Measurements from ENCODE around the gene PLD5.
"Not testable (repeated sequence)": the region's sequence is repeated elsewhere in the genome, so short reads cannot be mapped to it uniquely, and the experiment has no call there.

Gene PLD5

GRCh38 chr1:242264419-242264818 lies 260.1 kb downstream of the PLD5 start:
- DNase-seq: not testable (repeated sequence)

DNA sequence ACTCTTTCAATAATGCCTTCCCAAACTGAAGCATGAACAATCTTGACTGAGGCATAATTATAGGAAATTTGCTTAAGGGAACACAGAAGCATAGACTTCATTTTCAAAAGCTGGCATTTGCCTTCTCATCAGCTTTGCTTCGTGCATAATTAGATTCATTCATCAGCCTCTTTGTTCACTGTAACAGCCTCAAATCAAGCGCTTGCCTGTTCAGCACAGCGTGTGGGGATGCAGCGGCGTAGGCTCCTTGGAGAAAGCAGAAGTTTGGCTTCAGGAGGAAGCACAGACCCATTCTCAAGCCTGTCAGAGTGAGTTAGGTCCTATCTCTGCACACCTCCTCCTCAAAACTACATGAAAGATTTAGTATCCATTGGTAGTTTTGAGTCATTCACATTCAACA lies 279.2 kb downstream of the PLD5 start:
- no peak for DNase-seq

GRCh38 chr1:242243472-242243871 lies 281.0 kb downstream of the PLD5 start:
- DNase-seq: no peak

DNA sequence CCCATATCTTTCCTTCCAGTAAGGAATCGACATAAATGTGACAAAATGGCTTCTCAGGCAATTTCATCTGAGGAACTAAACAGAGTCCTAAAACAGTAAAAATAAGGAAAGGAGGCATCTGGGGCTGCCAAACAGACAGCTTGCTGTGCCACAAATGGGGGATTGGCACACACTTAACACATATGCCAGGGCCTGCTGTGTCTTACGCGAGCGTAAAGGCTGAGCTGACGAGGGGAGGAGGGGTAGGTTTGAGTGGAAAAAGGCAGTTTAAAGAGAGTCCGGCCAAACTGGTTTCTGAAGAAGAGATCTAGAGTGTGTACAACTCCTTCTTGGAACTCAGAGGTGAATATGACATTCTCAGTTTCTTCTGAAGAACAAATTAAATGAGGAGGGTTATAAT lies 281.5 kb downstream of the PLD5 start:
- DNase-seq: no peak

DNA sequence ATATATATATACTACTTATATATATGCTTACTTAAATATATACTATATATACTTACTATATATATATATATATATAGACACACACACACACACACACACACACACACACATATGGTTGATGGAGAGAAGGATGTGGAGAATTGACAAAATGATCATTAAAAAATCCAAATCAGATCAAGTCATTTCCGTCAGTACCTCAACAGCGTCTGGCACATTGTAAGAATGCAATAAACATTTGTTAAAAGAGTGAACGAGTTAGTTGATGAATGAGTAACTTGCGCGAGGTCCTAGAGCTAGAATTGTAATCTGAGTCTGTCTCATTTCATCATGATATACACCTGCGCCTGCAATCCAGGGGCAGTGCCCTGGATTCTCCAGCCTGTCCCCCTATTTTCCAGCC lies 282.6 kb downstream of the PLD5 start:
- no peak for DNase-seq

- DNase-seq: no peak
Observed at GRCh38 chr1:242240691-242241090, 283.8 kb downstream of the PLD5 start.

DNA sequence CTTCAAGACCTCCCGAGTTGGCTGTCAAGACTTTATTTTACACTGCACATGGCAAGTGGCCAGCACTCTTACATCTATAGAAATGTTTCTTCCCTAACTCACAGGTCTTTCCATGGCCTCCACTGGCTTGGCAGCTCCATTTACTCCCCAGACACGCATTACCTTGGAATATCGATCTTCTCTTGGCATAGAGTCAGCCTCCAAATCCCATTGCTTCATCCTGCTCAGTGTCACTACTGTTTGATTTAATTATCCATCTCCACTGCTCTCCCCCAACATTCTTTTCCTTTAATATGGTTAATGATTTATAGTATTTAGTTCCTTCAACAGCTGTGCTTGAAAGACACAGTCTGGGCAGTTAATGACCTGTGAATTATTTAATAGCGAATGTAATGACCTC lies 284.4 kb downstream of the PLD5 start:
- no peak for DNase-seq

GRCh38 chr1:242239398-242239797 lies 285.1 kb downstream of the PLD5 start:
- no peak for DNase-seq

GRCh38 chr1:242237051-242237450 lies 287.4 kb downstream of the PLD5 start:
- no peak for DNase-seq

DNA sequence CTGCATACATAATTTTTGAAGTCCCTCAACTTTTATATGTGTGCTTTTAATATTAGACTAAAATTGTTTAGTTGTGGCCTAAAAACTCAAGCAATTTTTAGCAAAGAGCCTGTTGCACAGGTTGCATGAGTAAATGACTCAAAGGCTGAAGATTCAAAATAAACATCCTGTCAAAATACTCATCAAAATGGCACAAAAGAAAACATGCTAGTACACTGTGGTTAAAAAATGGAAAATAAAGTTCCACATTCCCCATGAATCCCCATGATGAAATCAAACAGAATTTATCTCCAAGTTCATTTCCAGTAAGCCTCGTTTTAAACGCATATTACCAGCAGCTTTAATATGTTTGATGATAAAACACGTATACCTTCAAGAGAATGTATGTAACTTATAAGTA lies 295.5 kb downstream of the PLD5 start:
- DNase-seq: no peak

- DNase-seq: no peak
Observed at GRCh38 chr1:242225767-242226573, 298.5 kb downstream of the PLD5 start.

GRCh38 chr1:242224878-242225766 lies 299.4 kb downstream of the PLD5 start:
- not testable (repeated sequence) for DNase-seq

GRCh38 chr1:242224461-242224860 lies 300.0 kb downstream of the PLD5 start:
- DNase-seq: no peak

GRCh38 chr1:242219905-242220304 lies 304.6 kb downstream of the PLD5 start:
- no peak for DNase-seq

DNA sequence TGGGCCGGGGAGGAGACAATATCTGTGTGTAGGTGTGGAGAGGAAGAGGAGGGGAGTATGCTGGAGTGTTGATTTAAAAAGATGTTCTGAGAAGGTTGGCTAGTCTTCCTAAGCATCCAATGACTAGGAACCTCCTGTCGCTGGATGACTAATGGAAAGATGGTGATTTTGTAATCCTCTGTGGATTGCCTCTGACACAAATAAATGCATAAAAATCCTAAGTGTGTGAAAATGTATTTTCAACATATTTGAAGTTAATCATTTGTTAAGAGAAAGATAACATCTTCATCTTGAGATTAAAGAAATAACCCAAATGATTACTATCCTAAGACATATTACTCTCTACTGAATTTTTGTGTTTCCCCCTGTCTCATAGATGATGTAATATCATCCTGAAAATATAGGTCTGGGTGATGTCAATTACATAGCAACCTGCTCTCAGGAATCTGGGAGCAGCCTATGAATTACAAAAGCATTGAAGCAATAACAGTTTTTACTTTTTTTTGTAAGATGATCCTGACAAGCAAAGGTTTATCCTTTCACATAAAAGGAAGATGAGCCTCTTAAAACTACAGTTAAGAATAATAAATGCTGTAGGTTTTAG lies 305.1 kb downstream of the PLD5 start:
- DNase-seq: no peak

GRCh38 chr1:242216368-242216767 lies 308.1 kb downstream of the PLD5 start:
- no peak for DNase-seq

DNA sequence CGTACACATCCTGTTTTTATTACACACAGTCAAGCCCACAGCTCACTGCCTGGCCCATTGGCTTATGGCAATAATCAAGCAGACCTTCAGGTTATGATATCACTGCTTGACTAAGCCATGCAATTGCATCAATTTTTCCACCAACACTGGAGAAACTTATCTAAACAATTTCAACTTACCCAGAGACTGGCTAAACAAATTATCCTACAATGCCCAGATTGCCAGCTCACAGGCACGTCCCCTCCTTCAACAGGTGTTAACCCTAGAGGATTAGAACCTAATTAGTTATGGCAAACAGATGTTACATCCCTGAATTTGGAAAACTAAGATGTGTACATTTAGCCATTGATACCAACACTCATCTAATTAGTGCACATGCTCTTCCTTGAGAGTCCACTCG lies 310.0 kb downstream of the PLD5 start:
- DNase-seq: not testable (repeated sequence)

GRCh38 chr1:242212961-242213360 lies 311.5 kb downstream of the PLD5 start:
- not testable (repeated sequence) for DNase-seq

- no peak for DNase-seq
Observed at GRCh38 chr1:242212401-242212800, 312.1 kb downstream of the PLD5 start.

GRCh38 chr1:242211254-242212022 lies 313.1 kb downstream of the PLD5 start:
- no peak for DNase-seq

DNA sequence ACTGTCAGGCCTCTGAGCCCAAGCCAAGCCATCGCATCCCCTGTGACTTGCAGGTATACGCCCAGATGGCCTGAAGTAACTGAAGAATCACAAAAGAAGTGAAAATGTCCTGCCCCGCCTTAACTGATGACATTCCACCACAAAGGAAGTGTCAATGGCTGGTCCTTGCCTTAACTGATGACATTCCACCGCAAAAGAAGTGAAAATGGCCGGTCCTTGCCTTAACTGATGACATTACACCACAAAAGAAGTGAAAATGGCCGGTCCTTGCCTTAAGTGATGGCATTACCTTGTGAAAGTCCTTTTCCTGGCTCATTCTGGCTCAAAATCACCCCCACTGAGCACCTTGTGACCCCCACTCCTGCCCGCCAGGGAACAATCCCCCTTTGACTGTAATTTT lies 314.2 kb downstream of the PLD5 start:
- DNase-seq: not testable (repeated sequence)

DNA sequence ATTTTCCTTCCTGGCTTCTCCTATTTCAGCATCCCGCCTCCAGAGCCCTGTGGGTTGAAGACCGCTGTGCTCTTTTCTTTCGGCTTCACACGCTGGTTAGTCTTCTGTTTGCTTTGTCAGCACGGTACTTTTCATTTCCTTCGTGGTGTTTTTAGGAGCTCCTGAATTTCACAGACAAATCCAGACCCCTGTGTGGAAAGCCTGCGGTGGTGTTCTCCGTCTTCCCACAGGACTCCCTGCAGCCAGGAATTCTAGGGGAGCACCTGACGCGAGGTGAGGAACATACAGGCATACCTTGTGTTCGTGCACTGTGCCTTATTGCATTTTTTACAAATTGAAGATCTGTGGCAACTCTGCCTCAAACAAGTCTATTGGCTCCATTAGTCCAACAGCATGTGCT lies 315.4 kb downstream of the PLD5 start:
- no peak for DNase-seq

DNA sequence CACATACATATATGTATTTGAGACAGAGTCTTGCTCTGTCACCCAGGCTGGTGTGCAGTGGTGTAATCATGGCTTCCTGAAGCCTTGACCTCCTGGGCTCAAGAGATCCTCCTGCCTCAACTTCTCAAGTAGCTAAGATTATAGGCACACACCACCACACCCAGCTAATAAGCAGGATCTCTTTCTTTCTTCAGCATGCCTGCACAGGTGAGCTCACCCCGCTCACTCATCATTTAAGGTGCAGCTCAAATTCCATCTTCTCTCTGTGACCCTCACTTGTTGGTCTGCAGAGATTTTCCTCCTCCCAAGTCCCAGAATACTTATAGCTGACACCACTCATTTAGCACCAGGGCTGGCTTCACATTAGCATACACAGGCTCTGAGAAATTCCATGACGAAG lies 316.5 kb downstream of the PLD5 start:
- no peak for DNase-seq

Data from GDM1 (cell line).